C4-2B (cell line): Measurements from ENCODE around the gene CIB1.
"Not testable (repeated sequence)": the region's sequence is repeated elsewhere in the genome, so short reads cannot be mapped to it uniquely, and the experiment has no call there.

Experiments used
- H3K27ac ChIP-seq: fragments of 450-650 bp; 2 replicates; pipeline ENCODE4 v1.5.1; 2017
- ZFX ChIP-seq: fragments of 450-650 bp; IDR thresholded peaks from 2 replicates; pipeline ENCODE4 v1.6.1; 2017
- TF ChIP-seq, protein P1 (sequence below): fragments of 450-650 bp; conservative IDR thresholded peaks from 2 replicates; pipeline ENCODE4 v1.5.1; 2017; ENCODE audit warnings: mild to moderate bottlenecking

The CIB1 gene

DNA sequence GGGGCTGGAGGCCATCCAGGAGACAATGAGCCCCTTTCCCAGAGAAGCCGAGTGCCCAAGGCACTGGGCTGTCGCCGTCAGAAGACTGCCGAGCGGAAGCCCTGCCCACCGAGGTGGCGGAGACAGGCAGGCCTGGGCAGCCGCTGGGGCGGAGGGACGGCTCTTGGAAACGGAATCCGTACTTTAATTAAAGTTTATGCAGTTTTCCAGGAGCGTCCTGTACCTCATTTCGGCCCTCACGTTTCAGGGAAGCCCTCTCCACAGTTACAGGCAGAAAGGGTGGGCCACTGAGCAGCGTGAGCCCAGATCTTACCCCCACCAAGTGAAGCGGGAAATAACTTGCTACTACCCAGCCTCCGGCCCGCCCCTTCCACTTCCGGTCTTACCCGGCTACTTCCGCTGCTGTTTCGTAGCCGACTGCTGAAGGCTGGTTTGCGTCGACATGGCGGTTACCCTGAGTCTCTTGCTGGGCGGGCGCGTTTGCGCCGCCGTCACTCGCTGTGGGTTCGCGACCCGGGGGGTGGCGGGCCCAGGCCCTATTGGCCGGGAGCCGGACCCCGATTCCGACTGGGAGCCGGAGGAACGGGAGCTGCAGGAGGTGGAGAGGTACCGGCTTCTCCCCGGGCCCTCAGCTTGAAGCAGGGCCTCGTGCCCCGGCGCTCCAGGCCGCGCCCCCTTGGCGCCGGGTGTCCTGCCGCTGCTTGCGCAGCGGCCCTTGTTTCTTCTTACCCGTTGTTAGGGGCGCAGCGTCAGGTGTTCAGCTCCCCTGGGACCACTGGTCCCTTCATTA, 31.7 kb upstream of the CIB1 start, which contains the start of gene NGRN:
Gene NGRN, plus strand, starts transcription at position 402 of the 790 bp plus-strand sequence. Its CDS starts 41 bp downstream, at position 443.
- H3K27ac ChIP-seq = peak within 1 kb of the TSS; percentile 90
- TF ChIP-seq, protein P1, sequence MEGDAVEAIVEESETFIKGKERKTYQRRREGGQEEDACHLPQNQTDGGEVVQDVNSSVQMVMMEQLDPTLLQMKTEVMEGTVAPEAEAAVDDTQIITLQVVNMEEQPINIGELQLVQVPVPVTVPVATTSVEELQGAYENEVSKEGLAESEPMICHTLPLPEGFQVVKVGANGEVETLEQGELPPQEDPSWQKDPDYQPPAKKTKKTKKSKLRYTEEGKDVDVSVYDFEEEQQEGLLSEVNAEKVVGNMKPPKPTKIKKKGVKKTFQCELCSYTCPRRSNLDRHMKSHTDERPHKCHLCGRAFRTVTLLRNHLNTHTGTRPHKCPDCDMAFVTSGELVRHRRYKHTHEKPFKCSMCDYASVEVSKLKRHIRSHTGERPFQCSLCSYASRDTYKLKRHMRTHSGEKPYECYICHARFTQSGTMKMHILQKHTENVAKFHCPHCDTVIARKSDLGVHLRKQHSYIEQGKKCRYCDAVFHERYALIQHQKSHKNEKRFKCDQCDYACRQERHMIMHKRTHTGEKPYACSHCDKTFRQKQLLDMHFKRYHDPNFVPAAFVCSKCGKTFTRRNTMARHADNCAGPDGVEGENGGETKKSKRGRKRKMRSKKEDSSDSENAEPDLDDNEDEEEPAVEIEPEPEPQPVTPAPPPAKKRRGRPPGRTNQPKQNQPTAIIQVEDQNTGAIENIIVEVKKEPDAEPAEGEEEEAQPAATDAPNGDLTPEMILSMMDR = no peak
- TF ChIP-seq ZFX = peak; percentile 95

DNA sequence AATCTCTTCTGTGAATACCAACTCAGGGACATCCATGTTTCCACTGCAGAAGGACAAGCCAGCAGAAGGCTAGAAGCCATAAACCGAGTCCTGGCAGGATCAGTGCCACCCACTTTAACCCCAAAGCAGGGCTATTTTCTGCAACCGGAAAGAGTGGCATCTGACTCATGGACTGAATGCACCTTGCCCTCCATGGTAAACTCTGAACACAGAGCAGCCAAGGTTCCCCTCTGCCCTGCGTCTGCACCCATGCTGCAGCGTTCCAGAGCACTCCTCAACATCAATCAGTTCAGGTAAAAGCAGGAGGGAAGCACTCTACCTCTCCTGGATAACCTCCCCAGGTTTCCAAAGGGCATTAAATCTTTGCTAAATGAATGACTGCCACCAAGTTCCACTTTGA, 30.9 kb upstream of the CIB1 start:
- TF ChIP-seq, protein P1 = no peak
- TF ChIP-seq ZFX = no peak
- peak overlapping the region; percentile 90 for H3K27ac ChIP-seq

DNA sequence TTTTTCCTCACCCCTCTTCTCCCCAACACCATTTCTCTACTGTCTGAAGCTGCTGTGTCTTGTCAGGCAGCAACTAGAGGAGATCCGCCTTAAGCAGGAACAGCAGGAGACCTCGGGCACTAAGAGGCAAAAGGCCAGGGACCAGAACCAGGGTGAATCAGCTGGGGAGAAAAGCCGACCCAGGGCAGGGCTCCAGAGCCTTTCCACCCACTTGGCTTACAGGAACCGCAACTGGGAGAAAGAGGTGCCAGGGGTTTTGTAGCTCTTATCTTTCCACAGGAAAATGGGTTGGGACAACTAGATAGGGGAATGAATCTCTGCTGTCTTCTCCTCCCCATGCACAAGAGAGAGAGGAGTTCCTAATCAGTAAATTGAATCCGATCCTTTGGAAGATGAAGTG, 28.7 kb upstream of the CIB1 start:
- TF ChIP-seq, protein P1 = no peak
- TF ChIP-seq ZFX = no peak
- no peak overlapping the region for H3K27ac ChIP-seq

DNA sequence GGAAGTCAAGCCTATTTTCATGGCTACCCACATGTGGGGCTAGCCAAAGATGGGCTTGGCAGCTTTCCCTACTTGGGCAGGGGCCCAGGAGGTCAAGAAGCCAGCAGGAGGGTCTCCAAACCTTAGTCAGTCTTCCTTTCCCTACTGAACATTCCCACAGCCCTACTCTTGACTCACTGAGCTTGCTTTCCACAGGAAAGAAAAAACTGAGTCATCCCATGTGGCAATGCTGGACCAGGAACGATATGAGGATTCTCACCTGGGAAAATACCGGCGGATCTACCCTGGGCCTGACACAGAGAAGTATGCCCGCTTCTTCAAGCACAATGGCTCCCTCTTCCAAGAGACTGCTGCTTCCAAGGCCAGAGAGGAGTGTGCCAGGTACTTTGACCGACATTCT, 28.1 kb upstream of the CIB1 start:
- no peak for TF ChIP-seq ZFX
- TF ChIP-seq, protein P1 = no peak
- H3K27ac ChIP-seq = no peak overlapping the region

DNA sequence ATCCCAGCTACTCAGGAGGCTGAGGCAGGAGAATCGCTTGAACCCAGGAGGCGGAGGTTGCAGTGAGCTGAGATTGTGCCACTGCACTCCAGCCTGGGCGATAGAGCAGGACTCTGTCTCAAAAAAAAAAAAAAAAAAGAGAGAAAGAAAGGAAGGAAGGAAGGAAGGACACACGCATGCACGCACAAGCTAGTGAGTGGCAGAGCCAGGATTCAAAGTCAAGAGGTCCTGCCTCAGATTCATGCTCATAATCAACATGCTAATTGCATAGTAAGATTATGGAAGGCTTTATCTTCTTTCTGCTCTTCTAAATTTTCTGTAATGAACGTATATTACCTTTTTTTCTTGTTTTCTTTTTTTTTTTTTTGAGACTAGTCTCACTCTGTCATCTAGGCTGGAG, 27.0 kb upstream of the CIB1 start:
- not testable (repeated sequence) for H3K27ac ChIP-seq

DNA sequence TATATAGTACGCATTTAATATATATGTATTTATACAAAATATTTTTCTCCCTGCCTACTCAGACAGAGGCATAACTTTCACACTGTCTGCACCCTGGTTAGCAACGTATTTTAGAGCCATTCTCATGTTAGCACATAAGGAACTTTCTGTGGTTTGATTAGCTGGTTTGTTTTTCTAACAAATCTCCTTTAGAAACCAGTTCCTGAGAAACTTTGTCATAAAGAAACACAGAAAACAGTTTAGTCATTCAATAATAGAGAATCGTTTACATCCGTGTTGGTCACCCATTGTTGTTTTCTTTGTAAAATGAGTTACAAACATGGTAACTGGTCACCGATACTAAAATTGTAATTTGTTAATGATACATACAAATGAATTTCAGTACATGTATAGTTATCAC, 25.8 kb upstream of the CIB1 start:
- no peak overlapping the region for H3K27ac ChIP-seq
- no peak for TF ChIP-seq ZFX
- TF ChIP-seq, protein P1 = no peak

DNA sequence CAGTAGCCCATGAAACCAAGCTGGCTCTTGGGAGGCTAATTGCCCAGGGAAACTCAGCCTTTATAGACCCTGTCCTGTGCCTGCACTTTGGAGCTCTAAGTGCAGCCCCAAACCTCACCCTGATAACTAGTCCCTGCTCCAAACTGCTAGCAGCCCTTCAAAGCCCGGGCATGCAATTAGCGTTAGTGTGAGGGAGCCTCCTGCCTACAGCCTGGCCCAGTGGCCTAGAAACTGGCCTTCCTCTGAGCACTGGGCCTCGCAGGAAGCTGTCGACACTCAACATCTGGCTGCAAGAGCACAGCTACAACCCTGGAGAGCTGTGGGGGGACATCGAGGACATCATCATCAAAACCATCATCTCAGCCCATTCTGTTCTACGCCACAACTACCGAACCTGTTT, 24.0 kb upstream of the CIB1 start:
- TF ChIP-seq, protein P1 = no peak
- no peak for TF ChIP-seq ZFX
- no peak overlapping the region for H3K27ac ChIP-seq

DNA sequence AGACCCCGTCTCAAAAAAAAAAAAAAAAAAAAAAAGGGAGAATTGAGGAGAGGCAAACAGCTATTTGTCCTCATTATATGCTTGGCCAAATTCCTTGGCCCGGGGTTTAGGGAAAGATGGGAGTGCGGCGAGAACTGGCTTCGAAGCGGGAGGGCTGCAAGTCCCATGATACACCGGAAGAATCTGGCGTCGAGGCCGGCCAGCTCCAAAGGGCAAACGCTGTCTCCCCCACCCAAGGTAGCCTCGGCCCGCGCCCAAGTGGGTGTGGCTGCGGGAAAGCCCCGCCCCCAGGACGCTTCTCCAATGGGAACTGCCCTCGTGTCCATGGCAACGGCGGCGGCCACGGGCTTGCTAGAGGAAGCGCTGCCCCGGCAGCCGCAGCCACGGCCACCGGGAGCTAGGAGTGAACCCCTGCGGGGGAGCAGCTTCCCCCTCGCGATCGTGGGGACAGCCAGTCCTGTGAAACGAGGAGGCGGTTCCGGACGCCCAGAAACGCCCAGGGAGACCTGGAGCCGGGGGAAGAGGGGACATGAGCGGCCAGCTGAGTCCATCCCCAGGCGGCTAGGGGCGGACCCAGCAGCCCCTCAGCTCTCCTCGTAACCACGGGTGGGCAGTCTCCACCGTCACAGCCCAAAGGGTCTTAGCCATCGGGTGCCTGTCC, 15.6 kb upstream of the CIB1 start, which contains the start of gene TTLL13:
Gene TTLL13, plus strand, starts transcription at position 354 of the 661 bp plus-strand sequence. CDS start 1,075 bp downstream, outside the sequence.
- H3K27ac ChIP-seq = peak within 1 kb of the TSS; percentile 11; the same call in 1 of the 2 replicates
- TF ChIP-seq, protein P1 = no peak
- TF ChIP-seq ZFX = no peak
